ENCODE measurements around the gene GRID1. TPM values are rescaled to one million over a fixed set of nuclear protein-coding genes. Genes with fewer than 3 reads are reported as not detected.

GRID1 gene
- total RNA-seq, 1 donor from 2014 or later = 2.7 TPM

GRCh38 chr10:85927952-85928665, 438.5 kb downstream of the GRID1 start:
- DNase-seq (ENCODE audit: low spot score) = no peak

DNA sequence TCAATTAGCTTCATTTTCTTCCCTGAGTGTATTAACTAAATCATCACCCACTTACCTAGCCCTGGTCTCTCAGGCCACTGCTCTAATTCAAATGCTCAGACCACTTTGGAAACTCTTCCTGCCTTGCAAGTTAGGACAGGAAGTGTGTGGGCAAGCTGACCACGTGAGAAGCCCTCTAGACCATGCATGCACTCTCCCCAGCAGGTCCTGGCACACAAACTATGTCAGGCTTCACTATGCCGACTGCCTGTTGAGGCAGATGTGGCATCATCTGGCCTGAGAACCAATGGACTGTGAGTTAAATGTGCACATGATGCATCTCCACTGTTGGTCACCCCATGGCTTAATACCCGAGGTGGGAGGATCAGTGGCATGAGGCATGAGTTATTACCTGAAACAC, 439.6 kb downstream of the GRID1 start:
- DNase-seq (ENCODE audit: low spot score) = no peak

DNA sequence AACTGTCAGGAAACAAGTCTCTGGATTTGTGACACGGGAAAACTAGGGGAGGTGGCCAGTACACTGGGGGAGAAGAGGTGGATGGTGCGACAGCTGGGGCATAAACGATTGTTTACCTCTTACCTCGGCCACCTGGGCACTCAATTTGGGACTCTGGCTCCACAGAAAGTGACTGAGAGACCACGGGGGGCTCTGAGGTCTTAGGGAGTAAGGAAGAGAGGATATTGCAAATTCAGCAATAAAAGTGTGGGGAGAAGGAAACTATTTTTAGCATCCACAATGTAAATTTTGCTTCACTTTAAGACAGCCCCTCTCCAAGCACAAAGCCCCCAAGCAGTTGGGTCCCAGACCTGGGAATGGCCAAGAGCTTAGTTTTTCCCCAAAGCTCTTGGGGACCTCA, 440.5 kb downstream of the GRID1 start:
- no peak for DNase-seq (ENCODE audit: low spot score)

- DNase-seq (ENCODE audit: low spot score) = no peak
These were observed 441.3 kb downstream of the GRID1 start for GRCh38 chr10:85925201-85925750.

DNA sequence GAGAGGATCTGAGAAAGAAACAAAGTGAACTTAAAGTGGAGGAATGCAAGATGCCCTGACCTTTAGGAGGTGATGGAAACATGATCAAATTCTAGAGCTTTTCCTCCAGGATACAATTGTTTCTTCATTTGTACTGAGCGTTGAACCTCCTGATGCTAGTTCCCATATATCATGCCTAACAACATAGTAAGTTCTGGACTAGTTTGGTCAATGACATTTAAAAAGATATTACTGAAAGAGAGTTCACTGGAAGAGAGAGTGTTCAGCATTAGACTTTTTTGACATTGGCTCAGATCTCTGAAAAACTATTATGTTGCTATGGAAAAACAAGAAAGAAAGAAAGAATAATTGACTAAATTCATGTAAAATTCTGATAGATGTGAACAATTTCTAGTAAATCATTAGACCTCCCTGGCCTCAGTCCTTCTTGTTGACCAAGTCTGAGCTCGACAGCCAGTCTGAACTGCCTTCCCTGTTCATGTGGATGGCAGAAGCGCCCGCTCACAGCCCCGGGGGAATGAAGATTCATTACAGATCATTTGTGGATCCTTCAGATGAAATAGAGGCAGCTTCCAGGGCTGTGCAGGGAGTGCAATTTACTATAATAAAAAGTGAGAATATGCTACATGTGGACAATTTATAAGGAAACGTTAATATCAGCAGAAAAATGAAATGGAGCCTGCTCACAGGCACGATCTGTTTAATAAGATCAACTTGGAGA, 442.1 kb downstream of the GRID1 start:
- DNase-seq (ENCODE audit: low spot score) = no peak

- DNase-seq (ENCODE audit: low spot score) = no peak
These were observed 444.1 kb downstream of the GRID1 start for GRCh38 chr10:85922356-85923129.

DNA sequence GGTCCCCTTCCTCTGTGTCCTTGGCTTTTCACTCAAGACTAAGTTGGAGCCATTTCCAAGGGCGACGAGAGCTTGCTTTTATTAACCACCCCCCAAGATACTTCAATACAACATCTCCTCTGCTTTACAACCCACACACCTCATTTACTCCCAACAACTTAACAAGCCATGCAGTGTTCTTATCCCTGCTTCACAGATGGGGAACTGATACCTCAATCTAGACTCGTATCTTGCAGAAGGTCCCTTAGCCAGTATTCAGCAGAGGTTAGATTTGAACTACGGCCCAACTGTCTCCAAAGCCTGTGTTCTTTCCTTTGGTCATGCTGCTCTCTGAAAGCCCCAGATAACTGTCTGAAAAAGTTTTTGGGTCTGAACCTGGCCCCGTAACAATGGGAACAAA, 444.8 kb downstream of the GRID1 start:
- no peak for DNase-seq (ENCODE audit: low spot score)

- DNase-seq (ENCODE audit: low spot score) = no peak
These were observed 446.3 kb downstream of the GRID1 start for GRCh38 chr10:85920311-85920710.

GRCh38 chr10:85919491-85920021, 447.0 kb downstream of the GRID1 start:
- DNase-seq (ENCODE audit: low spot score) = no peak

- no peak for DNase-seq (ENCODE audit: low spot score)
These were observed 448.2 kb downstream of the GRID1 start for GRCh38 chr10:85918371-85918770.

DNA sequence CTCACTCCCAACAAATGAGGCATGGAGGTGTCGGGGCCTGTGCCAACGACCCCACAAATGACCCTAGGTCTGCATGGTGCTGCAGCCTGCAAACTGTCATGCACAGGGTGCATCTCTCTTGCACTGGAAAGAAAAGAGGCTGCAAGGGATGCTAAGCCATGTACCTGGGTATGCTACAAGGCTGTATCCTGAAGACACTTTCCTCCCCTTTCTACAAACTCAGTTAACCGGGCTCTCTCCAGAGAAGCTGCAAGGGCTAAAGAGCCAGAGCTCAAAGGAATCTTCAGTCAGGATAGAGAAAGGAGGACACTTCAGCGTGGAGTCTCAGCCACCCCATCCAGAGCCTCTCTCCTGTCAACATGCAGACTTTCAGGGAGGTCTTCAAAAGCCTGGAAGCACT, 449.0 kb downstream of the GRID1 start:
- DNase-seq (ENCODE audit: low spot score) = no peak

DNA sequence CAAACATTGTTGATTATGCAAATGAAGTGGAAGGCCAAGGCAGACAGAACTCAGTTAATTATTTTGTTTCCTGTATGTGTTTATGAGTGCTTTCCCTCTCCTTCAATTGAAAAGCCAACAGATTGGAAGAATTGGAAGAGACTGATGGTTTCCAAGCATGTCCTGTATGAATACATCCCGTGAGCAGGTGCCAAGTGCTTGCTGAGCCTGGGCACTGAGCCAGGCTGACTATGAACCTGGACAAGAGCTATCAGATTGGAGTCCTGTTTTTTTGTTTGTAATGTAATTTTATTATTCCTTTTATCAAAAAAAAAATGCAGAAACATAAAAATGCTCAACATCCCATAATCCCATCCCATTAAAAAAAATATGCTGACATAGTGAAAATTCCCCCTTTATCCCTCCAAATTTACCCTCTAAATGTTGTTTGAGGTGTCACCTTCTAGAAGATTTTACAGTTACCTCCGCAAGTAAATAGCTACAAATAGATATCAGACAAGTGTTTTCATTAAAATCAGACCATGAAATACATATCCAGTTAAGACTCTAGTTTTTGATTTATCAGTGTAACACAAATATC, 449.5 kb downstream of the GRID1 start:
- DNase-seq (ENCODE audit: low spot score) = no peak

GRCh38 chr10:85916286-85916685, 450.3 kb downstream of the GRID1 start:
- no peak for DNase-seq (ENCODE audit: low spot score)

GRCh38 chr10:85915245-85915846, 451.2 kb downstream of the GRID1 start:
- no peak for DNase-seq (ENCODE audit: low spot score)

DNA sequence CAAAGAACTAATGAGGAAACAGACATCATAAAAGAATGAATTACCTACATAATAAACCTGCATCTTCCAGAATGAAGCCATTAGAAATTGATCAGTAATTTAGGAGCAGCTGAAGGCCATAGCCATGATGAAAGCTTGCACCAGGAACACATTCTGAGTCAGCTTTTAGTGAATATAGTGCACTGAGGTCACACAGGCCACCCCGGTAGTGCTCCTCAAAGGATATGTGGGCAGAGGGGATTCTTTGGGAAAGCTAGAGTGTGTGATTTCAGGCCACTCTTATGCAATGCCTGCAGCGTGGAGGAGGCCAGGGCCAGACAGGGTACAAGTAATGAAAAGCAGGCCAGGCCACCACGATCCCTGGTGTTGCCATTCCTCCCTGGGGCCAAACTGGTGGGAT, 451.9 kb downstream of the GRID1 start:
- DNase-seq (ENCODE audit: low spot score) = no peak

GRCh38 chr10:85908462-85908861, 458.1 kb downstream of the GRID1 start:
- no peak for DNase-seq (ENCODE audit: low spot score)

DNA sequence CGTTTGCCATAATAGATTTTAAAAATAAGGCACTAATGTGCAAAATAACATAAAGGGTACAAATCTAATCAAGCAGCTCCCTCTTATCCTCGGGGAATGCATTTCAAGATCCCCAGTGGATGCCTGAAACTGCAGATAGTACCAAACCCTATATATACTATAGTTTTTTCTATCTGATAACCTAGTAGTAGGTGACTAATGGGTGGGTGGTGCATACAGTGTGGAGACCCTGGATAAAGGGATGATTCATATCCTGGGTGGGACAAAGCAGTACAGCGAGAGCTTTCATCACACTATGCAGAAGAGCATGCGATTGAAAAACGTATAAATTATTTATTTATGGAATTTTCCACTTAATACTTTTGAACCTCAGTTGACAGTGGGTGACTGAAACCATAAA, 464.5 kb downstream of the GRID1 start:
- no peak for DNase-seq (ENCODE audit: low spot score)

DNA sequence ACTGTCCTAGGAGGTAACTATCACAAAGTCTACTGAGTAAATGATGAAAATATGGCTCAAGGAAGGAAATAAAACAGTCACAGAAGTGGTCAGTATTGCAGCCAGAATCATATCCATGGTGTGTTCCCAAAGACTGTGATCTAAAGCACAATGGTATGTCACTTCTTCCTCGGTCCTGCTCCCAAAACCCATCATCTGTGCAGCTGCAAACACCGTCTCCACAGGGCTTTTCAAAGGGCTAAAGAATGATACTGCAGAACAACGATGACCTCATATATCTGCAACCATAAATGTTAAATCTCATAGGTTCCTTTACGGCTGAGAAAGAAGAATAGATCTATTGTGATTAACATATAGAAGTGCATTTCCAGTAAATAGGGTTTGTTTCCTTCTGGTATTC, 465.0 kb downstream of the GRID1 start:
- DNase-seq (ENCODE audit: low spot score) = no peak

DNA sequence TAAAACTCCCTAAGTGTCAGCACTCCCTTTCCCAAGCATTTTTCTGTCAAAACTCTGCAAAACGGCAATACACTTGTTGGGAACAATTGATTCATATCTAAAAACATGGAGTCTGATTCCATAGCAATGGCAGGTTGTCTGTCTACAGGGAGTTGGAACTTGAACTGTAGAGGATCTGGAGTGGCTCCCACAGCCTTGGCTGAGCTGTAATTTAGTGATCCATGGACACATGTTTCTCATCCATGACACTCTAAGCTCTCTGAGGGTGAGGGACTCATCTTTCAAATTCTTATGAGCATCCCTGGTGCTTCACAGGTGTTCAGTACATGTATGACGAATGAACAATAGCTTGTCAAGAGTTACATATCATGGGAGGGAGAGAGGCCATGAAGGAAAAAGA, 466.1 kb downstream of the GRID1 start:
- DNase-seq (ENCODE audit: low spot score) = no peak

GRCh38 chr10:85900061-85900460, 466.5 kb downstream of the GRID1 start:
- DNase-seq (ENCODE audit: low spot score) = no peak

DNA sequence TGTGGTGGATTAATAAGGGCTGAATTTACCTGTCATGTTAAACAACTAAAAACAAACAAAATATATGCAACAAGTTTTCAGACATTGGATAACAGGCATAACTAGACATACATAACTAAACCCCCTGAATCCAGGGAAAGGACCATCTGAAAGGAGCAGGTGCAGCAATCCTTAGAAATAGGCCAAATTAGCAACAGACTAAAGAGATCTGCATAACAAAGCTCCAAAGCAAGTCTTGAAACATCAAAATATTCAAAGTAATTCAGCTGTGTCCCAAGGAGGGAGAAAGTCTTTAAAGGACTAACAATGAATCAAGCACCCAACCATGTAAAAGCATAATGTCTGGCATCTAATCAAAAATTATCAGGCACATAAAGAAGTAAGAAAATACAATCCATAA, 475.1 kb downstream of the GRID1 start:
- DNase-seq (ENCODE audit: low spot score) = no peak

Data from ureter (tissue), 1 donor.